VCaP (cell line): ENCODE results near the gene VPS25.

ENCODE experiments used
- H3K27ac ChIP-seq: fragments of 450-650 bp; 2 replicates; pipeline ENCODE4 v1.5.1; 2017
- CTCF ChIP-seq: fragments of 450-650 bp; conservative IDR thresholded peaks from 2 replicates; pipeline ENCODE4 v1.5.1; 2017; ENCODE audit warnings: mild to moderate bottlenecking, moderate library complexity

The VPS25 gene

DNA sequence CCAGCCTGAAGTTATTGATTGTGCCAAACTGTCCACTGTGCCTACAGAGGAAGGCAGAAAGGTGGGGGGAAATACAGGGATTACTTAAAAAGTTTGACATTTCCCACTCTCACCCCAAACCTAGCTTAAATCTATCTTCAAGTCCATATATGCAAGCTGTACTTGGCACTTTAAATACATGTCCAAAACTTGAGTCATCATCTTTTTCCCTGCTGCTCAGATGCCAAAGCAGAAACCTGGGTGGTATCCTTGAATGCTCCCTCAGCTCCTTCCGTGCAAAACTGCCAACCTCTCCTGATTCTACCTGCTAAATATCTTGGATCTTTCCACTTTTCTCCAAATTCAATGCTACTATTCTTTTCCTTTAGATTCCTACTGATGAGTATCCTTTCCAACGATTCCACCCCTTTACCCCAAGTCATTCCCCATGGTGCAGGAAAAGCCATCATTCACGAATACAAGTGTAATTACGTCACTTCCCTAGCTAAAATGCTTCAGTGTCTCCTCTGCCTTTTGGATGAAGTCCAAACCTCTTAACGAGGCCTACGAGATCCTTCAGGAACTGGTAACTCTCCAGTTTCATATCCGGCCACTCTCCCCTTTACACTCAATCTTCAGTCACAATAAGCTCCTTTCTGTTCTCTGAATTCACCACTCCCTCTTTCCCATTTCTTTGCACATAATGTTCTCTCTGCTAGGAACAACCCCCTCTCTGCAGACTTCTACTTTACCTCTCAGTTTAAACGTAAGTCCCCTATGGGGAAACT, 41.6 kb downstream of the VPS25 start:
- H3K27ac ChIP-seq: no peak overlapping the region
- no peak for TF ChIP-seq CTCF

DNA sequence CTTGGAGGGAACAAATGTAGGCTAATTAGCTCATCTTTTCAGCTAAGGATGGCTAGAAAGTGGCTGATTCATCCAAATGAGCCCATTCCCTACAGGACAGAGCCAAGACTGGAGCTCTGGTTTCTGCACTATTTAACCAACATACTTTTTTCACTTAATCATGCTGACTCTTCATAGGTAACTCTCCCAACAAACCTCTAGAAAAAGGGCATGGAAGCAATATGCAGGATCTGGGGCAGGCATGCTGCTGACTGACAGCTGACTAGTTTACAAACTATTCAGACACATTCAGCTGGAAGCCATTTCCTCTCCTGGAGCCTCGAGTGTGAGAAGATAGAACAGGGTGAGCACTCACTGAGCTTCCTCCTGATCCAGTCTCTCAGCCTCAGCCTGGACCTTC, 44.6 kb downstream of the VPS25 start:
- TF ChIP-seq CTCF: no peak
- H3K27ac ChIP-seq: no peak overlapping the region

DNA sequence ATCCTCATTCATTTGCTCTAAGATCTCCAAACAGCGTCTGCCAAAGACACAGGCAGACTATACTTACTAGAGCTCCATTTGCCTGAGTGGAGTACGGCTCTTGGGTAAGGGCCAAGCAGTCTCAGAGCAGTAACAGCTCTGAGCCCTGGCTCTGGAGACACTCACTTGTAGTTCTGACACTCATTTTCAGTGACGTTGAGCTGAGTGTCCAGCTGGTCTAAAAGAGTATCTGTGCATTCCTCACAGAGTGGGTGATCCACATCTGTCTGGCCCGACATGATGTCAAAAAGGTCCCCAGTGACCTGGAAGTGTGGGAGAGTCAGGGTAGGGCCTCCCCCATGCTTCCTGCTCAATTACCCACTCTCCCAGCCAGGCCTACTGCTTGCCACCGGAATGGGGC, 45.1 kb downstream of the VPS25 start:
- no peak for TF ChIP-seq CTCF
- no peak overlapping the region for H3K27ac ChIP-seq

GRCh38 chr17:42819939-42820535, 46.8 kb downstream of the VPS25 start:
- no peak overlapping the region for H3K27ac ChIP-seq
- peak; percentile 81 for TF ChIP-seq CTCF

DNA sequence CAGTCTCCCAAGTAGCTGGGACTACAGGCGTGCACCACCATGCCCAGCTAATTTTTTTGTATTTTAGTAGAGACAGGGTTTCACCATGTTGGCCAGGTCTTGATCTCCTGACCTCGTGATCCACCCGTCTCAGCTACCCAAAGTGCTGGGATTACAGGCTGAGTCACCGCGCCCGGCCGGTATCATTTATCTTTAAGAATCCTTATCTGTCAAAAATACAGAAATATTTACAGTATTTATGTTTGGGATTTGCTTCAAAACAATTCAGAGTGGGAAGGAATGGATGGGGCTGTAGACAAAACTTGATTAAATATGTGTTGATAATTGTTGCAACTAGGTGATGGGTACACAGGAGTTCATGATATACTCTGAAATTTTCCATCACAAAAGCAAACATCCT, 47.9 kb downstream of the VPS25 start:
- no peak overlapping the region for H3K27ac ChIP-seq
- no peak for TF ChIP-seq CTCF

- no peak for TF ChIP-seq CTCF
- no peak overlapping the region for H3K27ac ChIP-seq
Observed at GRCh38 chr17:42827472-42827871, 54.2 kb downstream of the VPS25 start.
